ENCODE data around the gene PERCC1. TPM values are rescaled to one million over a fixed set of nuclear protein-coding genes. Genes with fewer than 3 reads are reported as not detected.

Gene PERCC1
- total RNA-seq, 4 donors from 2014 or later, result 1.3 TPM; not detected in 3

GRCh38 chr16:1389762-1390161 lies 41.1 kb upstream of the PERCC1 start:
- H3K27me3 ChIP-seq, result no peaks in the 10 kb centered on the region
- TF ChIP-seq POLR2AphosphoS5 (IDR thresholded peaks at IDR 0.05) (no peak), POLR2A (IDR thresholded peaks at IDR 0.05) (no peak), EP300 (IDR thresholded peaks at IDR 0.05) (no peak), CTCF (IDR thresholded peaks at IDR 0.05) (no peak)
- no peak overlapping the region for H3K27ac ChIP-seq
- no peak for DNase-seq (ENCODE audit: low spot score in 2 of 2)
- no peaks in the 10 kb centered on the region for H3K4me1 ChIP-seq
- no peak overlapping the region for H3K4me3 ChIP-seq
- H3K36me3 ChIP-seq, result peaks cover 86% of the 10 kb centered on the region
- 98% methylated on average over 7 of the region's 7 CpGs for WGBS
- no peaks in the 10 kb centered on the region for H3K9me3 ChIP-seq

GRCh38 chr16:1390239-1390779 lies 40.6 kb upstream of the PERCC1 start:
- Histone ChIP-seq H3K27me3 (no peaks in the 10 kb centered on the region), H3K9me3 (no peaks in the 10 kb centered on the region), H3K4me1 (no peaks in the 10 kb centered on the region), H3K27ac (no peak overlapping the region), H3K4me3 (no peak overlapping the region), H3K36me3 (peaks cover 86% of the 10 kb centered on the region)
- 84% methylated on average over 28 of the region's 28 CpGs for WGBS
- TF ChIP-seq CTCF (IDR thresholded peaks at IDR 0.05) (no peak), POLR2A (IDR thresholded peaks at IDR 0.05) (no peak), EP300 (IDR thresholded peaks at IDR 0.05) (no peak), POLR2AphosphoS5 (IDR thresholded peaks at IDR 0.05) (no peak)
- no peak for DNase-seq (ENCODE audit: low spot score in 2 of 2)

GRCh38 chr16:1392826-1393225 lies 38.1 kb upstream of the PERCC1 start:
- TF ChIP-seq POLR2AphosphoS5 (IDR thresholded peaks at IDR 0.05) (no peak), POLR2A (IDR thresholded peaks at IDR 0.05) (no peak), EP300 (IDR thresholded peaks at IDR 0.05) (no peak), CTCF (IDR thresholded peaks at IDR 0.05) (no peak)
- Histone ChIP-seq H3K9me3 (no peaks in the 10 kb centered on the region), H3K4me1 (no peaks in the 10 kb centered on the region), H3K27me3 (no peaks in the 10 kb centered on the region), H3K4me3 (no peak overlapping the region), H3K27ac (no peak overlapping the region), H3K36me3 (peaks cover 91% of the 10 kb centered on the region)
- 95% methylated on average over 17 of the region's 17 CpGs for WGBS
- DNase-seq (ENCODE audit: low spot score in 2 of 2), result no peak

- WGBS, result 95% methylated on average over 13 of the region's 21 CpGs
- no peak for TF ChIP-seq EP300 (IDR thresholded peaks at IDR 0.05)
- no peak for TF ChIP-seq CTCF (IDR thresholded peaks at IDR 0.05)
- TF ChIP-seq POLR2AphosphoS5 (IDR thresholded peaks at IDR 0.05), result no peak
- TF ChIP-seq POLR2A (IDR thresholded peaks at IDR 0.05), result no peak
- no peaks in the 10 kb centered on the region for H3K9me3 ChIP-seq
- DNase-seq (ENCODE audit: low spot score in 2 of 2), result no peak
- H3K27me3 ChIP-seq, result no peaks in the 10 kb centered on the region
- H3K27ac ChIP-seq, result no peak overlapping the region
- no peaks in the 10 kb centered on the region for H3K4me1 ChIP-seq
- H3K4me3 ChIP-seq, result no peak overlapping the region
- peaks cover 92% of the 10 kb centered on the region for H3K36me3 ChIP-seq
Observed at GRCh38 chr16:1393613-1394176, 37.2 kb upstream of the PERCC1 start.

GRCh38 chr16:1394367-1394951 lies 36.4 kb upstream of the PERCC1 start:
- Histone ChIP-seq H3K9me3 (no peaks in the 10 kb centered on the region), H3K27me3 (no peaks in the 10 kb centered on the region), H3K4me1 (no peaks in the 10 kb centered on the region), H3K36me3 (peaks cover 92% of the 10 kb centered on the region), H3K4me3 (no peak overlapping the region), H3K27ac (no peak overlapping the region)
- 86% methylated on average over 14 of the region's 19 CpGs for WGBS
- TF ChIP-seq POLR2AphosphoS5 (IDR thresholded peaks at IDR 0.05) (no peak), EP300 (IDR thresholded peaks at IDR 0.05) (no peak)
- DNase-seq (ENCODE audit: low spot score in 2 of 2), result no peak

All from suprapubic skin (tissue), 4 donors.